GM21526 (cell line): Measurements from ENCODE around the gene HEXIM2.
"Not testable (repeated sequence)": the region's sequence is repeated elsewhere in the genome, so short reads cannot be mapped to it uniquely, and the experiment has no call there.

Experiments used
- ATAC-seq: cut with Tn5 transposase; IDR thresholded peaks from one replicate; pipeline ENCODE4 v1.9.1; 2021; ENCODE audit warnings: moderate library complexity; ENCODE audit not compliant: unreplicated experiment, low FRiP score

Gene HEXIM2, protein sequence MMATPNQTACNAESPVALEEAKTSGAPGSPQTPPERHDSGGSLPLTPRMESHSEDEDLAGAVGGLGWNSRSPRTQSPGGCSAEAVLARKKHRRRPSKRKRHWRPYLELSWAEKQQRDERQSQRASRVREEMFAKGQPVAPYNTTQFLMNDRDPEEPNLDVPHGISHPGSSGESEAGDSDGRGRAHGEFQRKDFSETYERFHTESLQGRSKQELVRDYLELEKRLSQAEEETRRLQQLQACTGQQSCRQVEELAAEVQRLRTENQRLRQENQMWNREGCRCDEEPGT

GRCh38 chr17:45161288-45162024 lies at the start of gene HEXIM2:
Gene HEXIM2 (plus strand): TSS chr17:45161875. CDS start chr17:45162794, 919 bp downstream.
- peak; percentile 82 for ATAC-seq

DNA sequence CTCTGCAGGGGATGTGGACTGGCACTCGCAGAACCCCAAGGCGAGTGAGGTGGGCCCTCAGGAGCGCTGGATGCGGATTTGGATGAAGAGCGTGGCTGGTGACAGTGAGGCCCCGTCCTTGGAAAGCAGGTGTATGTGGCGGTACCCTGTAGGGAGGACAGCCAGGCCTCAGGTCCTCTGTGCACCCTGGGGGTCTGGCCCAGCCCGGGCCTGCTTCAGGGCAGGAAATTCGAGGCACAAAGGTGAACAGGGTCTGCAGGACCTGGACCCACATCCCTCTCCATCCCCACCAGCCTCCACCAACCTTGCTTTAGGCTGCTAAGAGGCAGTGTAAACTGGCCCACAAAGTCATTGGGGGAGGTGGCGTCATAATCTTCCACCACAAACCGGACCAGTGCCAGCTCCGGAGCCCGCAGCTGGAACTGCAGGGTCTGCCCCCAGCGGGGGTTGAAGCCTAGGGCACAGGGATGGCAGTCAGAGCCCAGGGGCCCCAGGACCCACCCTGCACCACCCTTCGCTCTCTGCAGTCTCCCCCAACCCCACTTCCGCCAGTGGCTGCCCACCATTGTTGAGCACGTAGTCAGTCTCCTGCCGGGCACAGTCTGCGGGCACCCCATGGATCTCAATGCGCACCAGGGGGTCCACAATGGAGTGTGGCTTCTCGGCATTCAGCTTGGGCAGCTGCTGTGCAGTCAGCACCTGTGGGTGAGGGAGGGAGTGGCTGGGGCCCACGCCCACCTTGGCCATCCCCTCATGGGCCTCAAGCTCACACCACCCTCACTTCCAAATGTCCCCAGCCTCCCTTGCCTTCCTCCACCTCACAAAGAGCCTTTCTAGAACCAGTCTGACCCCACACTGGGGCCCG lies 48.9 kb upstream of the HEXIM2 start:
- no peak for ATAC-seq

- ATAC-seq: no peak
Observed at GRCh38 chr17:45113424-45113754, 48.3 kb upstream of the HEXIM2 start.

DNA sequence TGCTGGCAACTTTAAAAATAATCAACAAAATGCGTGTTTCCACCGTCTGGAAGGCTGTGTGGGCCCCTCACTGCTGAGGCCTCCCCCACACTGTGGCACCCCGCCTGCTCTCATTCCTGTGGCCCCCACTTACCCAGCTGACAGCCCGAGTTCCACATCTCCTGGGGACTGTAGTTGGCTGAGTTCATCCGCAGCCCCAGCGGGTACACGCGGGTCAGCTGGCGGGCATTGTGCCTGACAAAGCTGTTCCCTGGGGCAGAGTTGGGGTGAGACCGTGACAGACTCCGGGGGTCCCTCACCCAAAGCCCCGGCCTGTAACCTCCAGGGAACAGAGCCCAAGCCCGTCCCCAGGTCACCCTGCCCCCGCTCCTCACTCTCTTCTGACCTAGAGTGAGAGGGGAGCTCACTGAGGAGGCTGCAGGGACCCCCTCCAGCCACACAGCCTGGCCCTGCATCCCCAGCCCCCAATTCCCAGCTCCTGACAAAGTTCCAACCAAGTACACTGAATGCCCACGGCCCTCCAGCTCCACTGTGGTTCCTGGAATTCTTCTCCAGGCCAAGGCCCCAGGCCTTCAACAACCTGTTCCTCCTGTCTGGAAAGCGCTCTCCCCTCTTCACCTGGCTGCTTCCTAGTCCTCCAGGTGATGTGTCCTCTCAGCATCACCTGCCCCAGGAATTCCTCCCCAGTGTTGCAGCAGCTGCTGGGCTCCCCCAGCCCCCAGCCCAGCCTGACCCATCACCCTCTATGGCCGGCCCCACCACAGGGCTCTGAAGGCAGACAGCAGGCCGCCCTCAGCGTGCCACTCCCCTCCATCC lies 47.4 kb upstream of the HEXIM2 start:
- no peak for ATAC-seq

DNA sequence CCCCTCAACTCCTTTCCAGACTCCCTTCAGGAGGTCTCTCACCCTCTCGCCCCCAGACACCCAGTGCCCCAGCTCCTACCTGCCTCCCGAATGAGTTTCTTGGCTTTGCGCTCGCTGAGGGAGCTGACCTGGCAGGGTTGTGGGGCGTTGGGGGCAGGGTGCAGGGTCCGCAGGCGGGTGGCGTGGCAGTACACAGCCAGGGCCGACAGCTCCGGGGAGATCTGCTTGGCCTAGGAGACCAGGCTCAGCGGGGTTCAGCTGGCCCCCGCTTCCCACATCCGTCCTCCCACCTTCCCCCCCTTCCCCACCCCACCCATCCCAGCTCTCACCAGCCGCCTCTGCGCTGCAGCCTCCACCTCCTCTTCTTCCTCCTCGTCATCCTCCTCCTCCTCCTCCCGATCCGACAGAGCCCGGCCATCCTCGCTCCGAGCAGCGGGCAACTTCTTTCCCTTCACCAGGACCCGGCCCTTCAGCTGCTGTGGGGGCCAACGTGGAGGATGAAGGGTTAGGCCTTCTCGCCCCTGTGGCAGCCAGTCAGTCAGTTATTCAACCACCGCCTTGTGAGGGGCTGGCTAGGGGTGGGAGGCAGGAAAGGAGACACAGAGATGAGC lies 46.6 kb upstream of the HEXIM2 start:
- ATAC-seq: no peak

GRCh38 chr17:45115871-45116270 lies 45.8 kb upstream of the HEXIM2 start:
- ATAC-seq: no peak

DNA sequence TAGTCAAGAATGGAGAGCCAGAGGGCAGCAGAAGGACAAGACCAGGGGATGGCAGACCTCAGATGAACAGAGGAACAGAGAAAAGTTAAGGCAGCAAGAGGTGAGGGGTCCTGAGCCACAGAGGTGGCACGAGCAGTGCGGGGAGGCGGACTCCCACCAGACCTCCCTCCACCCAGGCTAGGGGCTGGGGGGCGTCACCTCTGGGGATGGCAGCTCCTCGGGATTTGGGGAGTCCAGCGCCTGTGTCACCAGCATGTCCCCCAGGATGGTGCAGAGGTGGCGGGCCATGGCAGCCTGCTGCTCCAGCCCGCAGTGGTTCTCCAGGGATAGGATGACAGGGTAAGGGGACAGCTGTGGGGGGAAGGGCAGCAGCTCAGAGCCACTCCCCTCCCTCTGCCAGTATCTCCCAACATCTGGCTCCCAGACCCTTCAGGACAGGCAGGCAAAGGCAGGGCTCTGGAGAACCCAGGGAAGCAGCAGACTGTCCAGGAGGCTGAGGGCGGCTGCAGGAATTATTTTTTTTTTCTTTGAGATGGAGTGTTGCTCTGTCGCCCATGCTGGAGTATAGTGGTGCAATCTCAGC lies 45.1 kb upstream of the HEXIM2 start:
- no peak for ATAC-seq

DNA sequence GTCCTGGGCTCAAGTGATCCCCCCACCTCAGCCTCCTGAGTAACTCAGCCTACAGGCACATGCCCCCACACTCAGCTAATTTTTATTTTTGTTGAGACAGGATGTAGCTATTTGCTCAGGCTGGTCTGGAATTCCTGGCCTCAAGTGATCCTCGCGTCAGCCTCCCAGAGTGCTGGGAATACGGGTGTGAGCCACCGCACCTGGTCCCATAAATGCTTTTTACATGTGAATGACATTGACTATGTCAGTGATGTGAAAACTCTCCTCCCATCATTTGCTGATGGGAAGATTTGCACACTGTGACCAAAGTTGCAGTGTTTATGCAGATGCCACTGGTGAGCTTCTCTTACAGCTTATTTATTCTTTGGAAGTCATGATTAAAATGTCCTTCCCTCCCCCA lies 44.3 kb upstream of the HEXIM2 start:
- ATAC-seq: no peak

- no peak for ATAC-seq
Observed at GRCh38 chr17:45117848-45118646, 43.6 kb upstream of the HEXIM2 start.

DNA sequence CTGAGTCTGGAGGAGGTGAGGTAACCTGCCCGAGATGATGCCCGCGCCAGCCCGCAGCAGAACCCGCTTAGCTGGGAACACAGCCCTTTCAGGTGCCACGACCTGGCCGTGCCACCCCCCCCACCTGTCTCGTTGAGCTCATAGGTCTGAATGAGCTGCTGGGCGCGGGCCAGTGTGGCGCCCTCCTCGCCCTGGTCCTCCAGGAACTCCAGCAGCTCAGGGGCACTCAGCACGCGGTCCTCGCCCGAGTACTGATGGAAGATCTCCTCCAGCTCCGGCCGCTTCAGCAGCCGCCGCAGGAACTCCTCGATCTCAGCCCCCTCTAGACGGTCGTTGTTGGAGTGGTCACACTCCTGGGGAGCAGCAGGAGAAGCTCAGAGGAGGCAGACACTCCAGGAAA lies 43.0 kb upstream of the HEXIM2 start:
- no peak for ATAC-seq

GRCh38 chr17:45119964-45120363 lies 41.7 kb upstream of the HEXIM2 start:
- ATAC-seq: no peak

DNA sequence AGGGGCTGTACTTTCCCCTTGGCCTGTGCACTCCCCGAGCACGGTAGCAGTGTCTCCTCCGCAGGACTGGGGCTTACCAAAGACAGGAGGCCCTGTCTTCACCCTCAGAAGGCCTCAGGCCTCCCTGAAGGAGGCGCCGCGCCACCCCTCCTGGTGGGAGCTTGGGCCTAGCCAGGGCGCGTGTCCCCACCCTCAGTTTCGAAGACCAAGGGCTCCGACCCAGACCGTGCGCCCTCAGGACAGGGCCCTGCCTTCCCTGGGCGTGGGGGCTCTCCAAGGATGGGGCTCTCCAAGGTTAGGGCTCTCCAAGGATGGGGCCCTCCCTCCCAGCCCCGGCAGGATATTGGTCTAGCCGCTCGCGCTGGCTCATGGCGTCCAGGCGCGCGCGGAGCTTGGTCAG lies 41.1 kb upstream of the HEXIM2 start:
- no peak for ATAC-seq

GRCh38 chr17:45121055-45121454 lies 40.6 kb upstream of the HEXIM2 start:
- no peak for ATAC-seq

DNA sequence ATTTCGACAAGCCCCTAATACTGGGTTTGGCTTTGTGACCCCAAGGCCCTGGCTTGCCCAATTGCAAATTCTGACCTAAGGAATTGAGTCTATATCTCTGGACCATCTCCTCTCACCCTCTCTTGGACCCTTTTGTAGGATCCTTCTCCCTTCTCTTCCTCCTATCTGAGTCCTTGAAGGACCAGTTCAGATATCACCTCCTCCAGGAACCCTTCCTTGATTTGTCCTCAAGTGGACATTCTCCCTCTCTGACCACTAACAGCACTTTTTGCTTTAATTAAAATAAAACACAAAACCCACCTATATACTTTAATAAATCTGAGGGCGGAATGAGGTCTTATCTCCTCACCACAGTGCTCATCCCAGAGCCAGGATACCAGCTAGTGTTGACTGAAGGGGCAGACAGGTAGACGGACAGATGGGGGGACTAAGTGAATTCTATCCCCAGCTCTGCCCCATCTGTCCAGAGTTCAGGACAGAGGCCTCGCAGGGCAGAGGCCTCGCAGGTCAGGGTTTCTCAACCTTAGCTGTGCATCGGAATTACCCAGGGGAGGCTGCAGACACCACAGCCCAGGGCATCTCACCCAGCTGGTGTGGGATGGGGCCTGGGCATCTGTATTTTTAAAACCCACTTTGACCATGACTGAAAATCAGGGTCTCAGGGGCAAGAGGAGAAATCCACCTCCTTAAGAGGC lies 38.5 kb upstream of the HEXIM2 start:
- ATAC-seq: no peak

DNA sequence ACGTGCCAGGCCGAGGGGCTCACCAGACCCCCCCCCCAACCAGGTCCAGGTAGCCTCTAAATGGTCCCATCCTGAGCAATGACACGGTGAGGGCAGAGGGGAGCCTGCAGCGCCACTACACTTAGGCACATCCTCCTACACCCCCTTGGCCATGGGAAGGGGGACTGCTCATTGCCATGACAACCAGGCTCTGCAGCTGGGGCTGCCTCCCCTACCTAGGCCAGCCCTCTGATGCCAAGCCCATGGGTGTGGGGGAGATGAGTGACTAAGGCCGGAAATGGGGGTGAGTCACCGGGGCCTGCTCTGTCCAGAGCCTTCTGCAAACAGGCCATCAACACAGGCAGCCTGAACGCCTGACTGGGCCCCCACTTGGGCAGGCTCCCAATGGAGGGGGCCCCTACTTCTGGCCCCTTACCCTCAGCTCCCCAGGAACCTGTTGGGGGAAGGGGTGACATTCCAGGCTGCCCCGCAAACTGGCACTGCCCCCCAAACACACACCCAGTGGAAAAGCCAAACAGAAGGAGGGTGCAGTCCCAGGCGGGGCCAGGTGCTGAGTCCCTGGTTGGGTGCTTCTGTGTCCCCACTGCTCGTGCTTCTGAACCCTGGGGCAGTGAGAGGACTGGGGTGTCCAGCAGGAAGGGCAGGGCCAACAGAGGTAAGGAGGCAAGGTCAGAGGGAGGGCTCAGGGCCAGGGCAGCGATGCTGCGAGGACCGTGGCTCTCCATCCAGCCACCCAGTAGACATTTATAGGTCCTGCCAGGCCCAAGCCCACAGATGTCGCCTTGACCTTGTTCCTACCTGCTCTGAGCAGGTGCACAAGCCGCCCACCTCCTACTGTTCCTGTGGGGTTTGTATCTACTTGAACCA lies 37.5 kb upstream of the HEXIM2 start:
- no peak for ATAC-seq

DNA sequence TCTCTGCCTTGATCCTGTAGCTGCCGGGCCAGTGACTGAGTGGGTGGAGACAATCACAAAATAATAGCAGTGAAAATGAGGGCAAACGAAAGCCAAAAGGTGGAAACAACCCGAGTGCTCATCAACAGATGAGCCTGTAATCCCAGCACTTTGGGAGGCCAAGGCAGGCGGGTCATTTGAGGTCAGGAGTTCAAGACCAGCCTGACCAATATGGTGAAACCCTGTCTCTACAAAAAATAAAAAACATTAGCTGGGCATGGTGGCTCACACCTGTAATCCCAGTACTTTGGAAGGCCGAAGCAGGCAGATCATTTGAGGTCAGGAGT lies 36.9 kb upstream of the HEXIM2 start:
- not testable (repeated sequence) for ATAC-seq

- ATAC-seq: no peak
Observed at GRCh38 chr17:45125509-45125908, 36.2 kb upstream of the HEXIM2 start.

DNA sequence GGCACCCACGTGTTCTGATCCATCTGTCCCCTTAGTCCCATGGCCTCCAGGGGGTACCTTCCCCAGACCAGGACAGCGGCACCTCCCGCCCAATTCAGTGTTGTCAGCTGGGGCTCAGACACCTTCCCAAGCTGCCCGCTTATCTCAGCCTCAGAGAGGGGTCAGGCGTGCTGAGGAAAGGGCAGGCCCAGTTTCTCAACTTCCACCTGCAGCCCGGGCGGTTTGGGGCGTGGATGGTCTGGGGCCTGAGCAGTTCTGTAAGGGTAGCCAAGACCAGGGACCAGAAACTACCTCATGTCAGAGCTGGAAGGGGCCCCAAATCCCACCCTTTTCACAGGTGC lies 34.5 kb upstream of the HEXIM2 start:
- ATAC-seq: no peak
